ENCODE results near the gene GRIN3B. TPM values are rescaled to one million over a fixed set of nuclear protein-coding genes. Genes with fewer than 3 reads are reported as not detected.
A peak's percentile ranks its signal among the peaks of the same experiment; 100 is the strongest.
"Not testable (repeated sequence)": the region's sequence is repeated elsewhere in the genome, so short reads cannot be mapped to it uniquely, and the experiment has no call there.

Gene GRIN3B
- 0.20 and 0.24 TPM in 2 replicates for total RNA-seq (2014; rRNA removed; shearing (Covaris generic))

- DNase-seq (ENCODE audit: low read depth): peak; percentile 42
Measured at GRCh38 chr19:1000095-1000494, at the start of gene GRIN3B. Gene GRIN3B (plus strand): TSS chr19:1000419. CDS start chr19:1000438, 19 bp downstream.

- DNase-seq (ENCODE audit: low read depth): no peak
Measured at GRCh38 chr19:952049-952679, 48.1 kb upstream of the GRIN3B start.

- no peak for DNase-seq (ENCODE audit: low read depth)
Measured at GRCh38 chr19:952680-953444, 47.4 kb upstream of the GRIN3B start.

- no peak for DNase-seq (ENCODE audit: low read depth)
Measured at GRCh38 chr19:953445-954271, 46.6 kb upstream of the GRIN3B start.

GRCh38 chr19:954272-954671 lies 45.9 kb upstream of the GRIN3B start:
- no peak for DNase-seq (ENCODE audit: low read depth)

GRCh38 chr19:954672-955494 lies 45.3 kb upstream of the GRIN3B start:
- no peak for DNase-seq (ENCODE audit: low read depth)

GRCh38 chr19:955803-956765 lies 44.1 kb upstream of the GRIN3B start:
- no peak for DNase-seq (ENCODE audit: low read depth)

- no peak for DNase-seq (ENCODE audit: low read depth)
Measured at GRCh38 chr19:956766-957440, 43.3 kb upstream of the GRIN3B start.

- DNase-seq (ENCODE audit: low read depth): not testable (repeated sequence)
Measured at GRCh38 chr19:957578-957977, 42.6 kb upstream of the GRIN3B start.

- DNase-seq (ENCODE audit: low read depth): peak; percentile 47
Measured at GRCh38 chr19:958967-959855, 41.0 kb upstream of the GRIN3B start.

GRCh38 chr19:960020-960419 lies 40.2 kb upstream of the GRIN3B start:
- no peak for DNase-seq (ENCODE audit: low read depth)

- DNase-seq (ENCODE audit: low read depth): no peak
Measured at GRCh38 chr19:960601-960938, 39.6 kb upstream of the GRIN3B start.

- peak; percentile 15 for DNase-seq (ENCODE audit: low read depth)
Measured at GRCh38 chr19:961866-962620, 38.2 kb upstream of the GRIN3B start.

- DNase-seq (ENCODE audit: low read depth): no peak
Measured at GRCh38 chr19:962683-963400, 37.4 kb upstream of the GRIN3B start.

GRCh38 chr19:963486-963951 lies 36.7 kb upstream of the GRIN3B start:
- DNase-seq (ENCODE audit: low read depth): no peak

- no peak for DNase-seq (ENCODE audit: low read depth)
Measured at GRCh38 chr19:964116-964520, 36.1 kb upstream of the GRIN3B start.

Data from RPMI7951 (cell line).